Kidney epithelial cell (primary cell): ENCODE measurements around the gene TGFBR3L. TPM values are rescaled to one million over a fixed set of nuclear protein-coding genes. Genes with fewer than 3 reads are reported as not detected.

ENCODE experiments used
- DNase-seq: peaks from one replicate; pipeline ENCODE4 v3.0.0-alpha.2; 2010; ENCODE audit warnings: low read depth
- H3K27me3 ChIP-seq: 2 replicates; pipeline ENCODE4 v1.6.0; 2011; ENCODE audit warnings: low read length; ENCODE audit not compliant: control insufficient read depth, insufficient read depth
- H3K36me3 ChIP-seq: 2 replicates; pipeline ENCODE4 v1.5.1; 2011; ENCODE audit warnings: low read length; ENCODE audit not compliant: control insufficient read depth, insufficient read depth
- H3K4me3 ChIP-seq: 2 replicates; pipeline ENCODE4 v1.5.1; 2011; ENCODE audit warnings: low read depth, mild to moderate bottlenecking, control low read depth, low read length
- CTCF ChIP-seq: IDR thresholded peaks from 2 replicates; pipeline ENCODE4 v1.5.1; 2011; ENCODE audit warnings: mild to moderate bottlenecking, moderate library complexity, low read length, control low read depth, inconsistent platforms; ENCODE audit not compliant: insufficient read depth, poor library complexity, severe bottlenecking
- total RNA-seq: library from RNA; depleted of rRNA; stranded (reverse); fragments of >200 nt; gene quantifications from 2 replicates; pipeline ENCODE4 v1.2.3, GENCODE V29; 2015

Gene TGFBR3L
- total RNA-seq, 1 donor from 2014 or later: 4.5 TPM

- Histone ChIP-seq H3K4me3 (peak overlapping the region; percentile 34), H3K27me3 (peaks cover 37% of the 10 kb centered on the region), H3K36me3 (no peaks in the 10 kb centered on the region)
- DNase-seq: no peak
- TF ChIP-seq CTCF: peak; percentile 9
Observed at GRCh38 chr19:7868671-7869452, 45.8 kb upstream of the TGFBR3L start.

DNA sequence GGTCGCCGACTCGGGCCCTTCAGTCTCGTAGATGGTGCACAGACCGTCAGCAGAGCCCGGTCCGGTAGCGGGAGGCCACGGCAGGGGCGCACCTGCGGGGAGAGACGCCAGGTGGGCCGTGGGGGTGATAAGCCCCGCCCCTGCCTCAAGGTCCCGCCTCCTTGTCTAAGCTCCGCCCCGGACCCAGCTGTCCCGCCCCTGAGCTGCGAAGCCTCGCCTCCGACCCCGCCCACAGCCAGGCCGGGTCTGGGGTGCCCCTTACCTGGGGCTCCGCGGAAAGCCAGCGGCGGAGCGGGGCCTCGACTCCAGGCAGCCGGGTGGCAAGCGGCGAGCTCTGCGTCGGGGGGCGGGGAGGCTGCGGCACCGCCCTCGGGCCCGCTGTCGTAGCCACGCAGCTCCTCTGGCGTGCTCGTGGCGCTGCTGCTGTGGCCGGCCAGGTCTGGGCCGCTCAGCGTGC lies 45.1 kb upstream of the TGFBR3L start:
- no peak for DNase-seq
- H3K4me3 ChIP-seq: peak overlapping the region; percentile 31
- H3K36me3 ChIP-seq: no peaks in the 10 kb centered on the region
- no peak for TF ChIP-seq CTCF
- H3K27me3 ChIP-seq: peaks cover 35% of the 10 kb centered on the region

DNA sequence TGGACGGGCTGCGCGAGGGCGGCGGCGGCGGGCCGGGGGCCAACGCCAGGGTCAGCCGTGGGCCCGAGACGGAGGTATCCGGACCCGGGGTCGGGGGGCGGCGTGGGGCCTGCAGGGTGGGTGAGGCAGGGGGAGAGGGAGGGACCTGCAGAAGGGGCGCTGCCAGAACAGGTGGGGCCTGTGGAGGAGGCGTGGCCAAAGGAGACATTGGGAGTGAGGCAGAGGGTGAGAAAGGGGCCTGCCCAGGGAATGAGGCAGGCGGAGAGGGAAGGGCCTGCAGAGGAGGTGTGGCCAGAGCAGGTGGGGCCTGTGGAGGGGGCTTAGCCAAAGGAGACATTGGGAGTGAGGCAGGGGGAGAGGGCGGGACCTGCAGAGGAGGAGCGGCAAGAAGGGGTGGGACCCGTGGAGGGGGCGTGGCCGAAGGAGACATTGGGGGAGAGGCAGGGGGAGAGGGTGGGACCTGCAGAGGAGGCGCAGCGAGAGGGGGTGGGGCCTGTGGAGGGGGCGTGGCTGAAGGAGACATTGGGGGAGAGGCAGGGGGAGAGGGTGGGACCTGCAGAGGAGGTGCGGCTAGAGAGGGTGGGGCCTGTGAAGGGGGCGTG lies 44.6 kb upstream of the TGFBR3L start:
- Histone ChIP-seq H3K4me3 (peak overlapping the region; percentile 31), H3K27me3 (peaks cover 34% of the 10 kb centered on the region), H3K36me3 (no peaks in the 10 kb centered on the region)
- no peak for DNase-seq
- TF ChIP-seq CTCF: no peak

- Histone ChIP-seq H3K36me3 (no peaks in the 10 kb centered on the region), H3K4me3 (no peak overlapping the region), H3K27me3 (peaks cover 30% of the 10 kb centered on the region)
- no peak for TF ChIP-seq CTCF
- DNase-seq: no peak
Observed at GRCh38 chr19:7870571-7871436, 43.8 kb upstream of the TGFBR3L start.

DNA sequence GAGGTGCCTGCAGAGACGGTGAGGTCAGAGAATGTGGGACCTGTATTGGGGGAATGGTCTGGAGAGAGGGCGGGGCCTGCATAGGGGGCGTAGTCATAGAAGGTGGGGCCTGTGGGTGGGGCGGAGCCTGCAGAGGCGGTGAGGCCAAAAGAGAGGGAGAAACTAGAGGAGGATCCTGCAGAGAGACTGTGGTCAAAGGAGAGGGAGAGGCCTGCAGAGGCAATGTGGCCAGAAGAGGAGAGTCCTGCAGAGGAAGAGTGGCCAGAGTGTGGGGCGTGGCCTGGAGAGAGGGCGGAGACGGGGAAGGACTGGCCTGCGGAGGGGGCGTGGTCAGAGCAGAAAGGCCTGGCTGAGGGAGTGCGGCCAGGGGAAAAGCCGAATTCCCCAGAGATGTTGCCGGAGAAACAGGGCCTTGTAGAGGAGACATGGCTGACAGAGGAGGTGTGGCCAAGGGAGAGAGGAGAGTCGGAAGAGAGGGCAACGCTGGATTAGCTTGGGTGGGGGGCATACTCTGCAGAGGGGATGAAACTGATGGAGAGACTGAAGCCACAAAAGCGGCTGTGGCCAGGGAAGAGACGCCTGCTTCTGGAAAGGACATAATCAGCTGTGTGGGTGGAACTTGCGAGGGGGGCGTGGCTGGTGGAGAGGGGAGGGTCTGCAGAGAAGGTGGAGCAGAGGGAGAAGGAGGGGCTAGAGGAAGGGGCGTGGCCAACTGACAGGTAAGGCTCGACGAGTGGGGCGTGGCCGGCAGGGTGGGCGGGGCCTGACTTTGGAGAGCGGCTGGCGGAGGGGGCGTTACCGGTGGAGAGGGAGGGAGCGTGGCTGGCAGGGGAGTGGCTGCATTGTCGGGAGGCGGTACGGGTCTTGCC lies 43.0 kb upstream of the TGFBR3L start:
- peaks cover 25% of the 10 kb centered on the region for H3K27me3 ChIP-seq
- peak; percentile 52 for DNase-seq

More for the DNA sequence above, 43.0 kb upstream of the TGFBR3L start:
- no peak for TF ChIP-seq CTCF
- no peak overlapping the region for H3K4me3 ChIP-seq
- no peaks in the 10 kb centered on the region for H3K36me3 ChIP-seq
